Neural cell (in vitro differentiated cells): ENCODE data around the gene CPNE1.

Experiments
- CTCF ChIP-seq: fragments of 450-650 bp; IDR thresholded peaks from 2 replicates; pipeline ENCODE4 v1.5.1; 2014; ENCODE audit warnings: antibody characterized with exemption, mild to moderate bottlenecking, moderate library complexity; ENCODE audit not compliant: poor library complexity, severe bottlenecking
- EP300 ChIP-seq: fragments of 450-650 bp; conservative IDR thresholded peaks from 2 replicates; pipeline ENCODE4 v1.6.1; 2014; ENCODE audit warnings: antibody characterized with exemption, mild to moderate bottlenecking, moderate library complexity; ENCODE audit not compliant: poor library complexity, severe bottlenecking
- TF ChIP-seq, protein P1 (sequence below): IDR thresholded peaks from 2 replicates; pipeline ENCODE4 v1.6.1; 2012; ENCODE audit warnings: borderline replicate concordance

DNA sequence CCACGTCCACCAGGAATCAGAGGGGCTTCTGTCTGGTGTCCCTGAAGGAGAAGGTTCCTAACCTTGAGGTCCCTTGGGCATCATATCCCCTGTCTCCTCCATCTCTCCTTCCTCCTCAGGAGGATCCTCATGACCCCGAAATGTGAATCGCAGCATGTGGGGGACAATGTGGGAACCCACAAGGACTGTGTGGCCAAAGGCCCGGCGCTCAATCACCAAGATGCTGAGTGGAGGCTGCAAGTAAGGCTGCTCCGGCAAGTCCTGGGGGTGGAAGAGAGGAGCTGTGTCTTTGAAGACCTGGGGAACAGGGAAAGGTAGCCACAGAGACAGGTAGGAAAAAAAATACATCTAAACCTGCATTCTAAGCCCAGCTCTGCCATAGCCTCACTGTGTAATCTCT is 85.5 kb downstream of the CPNE1 start:
- TF ChIP-seq CTCF (no peak), EP300 (no peak)
- TF ChIP-seq, protein P1, sequence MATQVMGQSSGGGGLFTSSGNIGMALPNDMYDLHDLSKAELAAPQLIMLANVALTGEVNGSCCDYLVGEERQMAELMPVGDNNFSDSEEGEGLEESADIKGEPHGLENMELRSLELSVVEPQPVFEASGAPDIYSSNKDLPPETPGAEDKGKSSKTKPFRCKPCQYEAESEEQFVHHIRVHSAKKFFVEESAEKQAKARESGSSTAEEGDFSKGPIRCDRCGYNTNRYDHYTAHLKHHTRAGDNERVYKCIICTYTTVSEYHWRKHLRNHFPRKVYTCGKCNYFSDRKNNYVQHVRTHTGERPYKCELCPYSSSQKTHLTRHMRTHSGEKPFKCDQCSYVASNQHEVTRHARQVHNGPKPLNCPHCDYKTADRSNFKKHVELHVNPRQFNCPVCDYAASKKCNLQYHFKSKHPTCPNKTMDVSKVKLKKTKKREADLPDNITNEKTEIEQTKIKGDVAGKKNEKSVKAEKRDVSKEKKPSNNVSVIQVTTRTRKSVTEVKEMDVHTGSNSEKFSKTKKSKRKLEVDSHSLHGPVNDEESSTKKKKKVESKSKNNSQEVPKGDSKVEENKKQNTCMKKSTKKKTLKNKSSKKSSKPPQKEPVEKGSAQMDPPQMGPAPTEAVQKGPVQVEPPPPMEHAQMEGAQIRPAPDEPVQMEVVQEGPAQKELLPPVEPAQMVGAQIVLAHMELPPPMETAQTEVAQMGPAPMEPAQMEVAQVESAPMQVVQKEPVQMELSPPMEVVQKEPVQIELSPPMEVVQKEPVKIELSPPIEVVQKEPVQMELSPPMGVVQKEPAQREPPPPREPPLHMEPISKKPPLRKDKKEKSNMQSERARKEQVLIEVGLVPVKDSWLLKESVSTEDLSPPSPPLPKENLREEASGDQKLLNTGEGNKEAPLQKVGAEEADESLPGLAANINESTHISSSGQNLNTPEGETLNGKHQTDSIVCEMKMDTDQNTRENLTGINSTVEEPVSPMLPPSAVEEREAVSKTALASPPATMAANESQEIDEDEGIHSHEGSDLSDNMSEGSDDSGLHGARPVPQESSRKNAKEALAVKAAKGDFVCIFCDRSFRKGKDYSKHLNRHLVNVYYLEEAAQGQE = no peak
